Activated T-cell treated with anti-CD3 and anti-CD28 coated beads, Interleukin-2, amount 50 U/mL, for 4 hours (primary cell): ENCODE data around the gene LIMS1. TPM values are rescaled to one million over a fixed set of nuclear protein-coding genes. Genes with fewer than 3 reads are reported as not detected.

Experiments used
- ATAC-seq, 2 donors: fragments of 200-7000 bp; cut with Tn5 transposase; one replicate each; pipeline ENCODE4 v1.10.0; 2021
- DNase-seq: peaks from one replicate; pipeline ENCODE4 v3.0.0-alpha.2; 2020
- H3K27me3 Mint-ChIP-seq: one replicate; pipeline ENCODE4 v1.8.0; 2021; ENCODE audit warnings: low read depth, mixed read lengths
- H3K36me3 Mint-ChIP-seq: one replicate; pipeline ENCODE4 v1.8.0; 2022; ENCODE audit warnings: mixed read lengths; ENCODE audit not compliant: insufficient read depth
- H3K4me1 Mint-ChIP-seq: one replicate; pipeline ENCODE4 v1.8.0; 2021; ENCODE audit warnings: low read depth, mixed read lengths
- H3K4me3 Mint-ChIP-seq: one replicate; pipeline ENCODE4 v1.8.0; 2021; ENCODE audit warnings: mild to moderate bottlenecking, moderate library complexity, mixed read lengths
- H3K9me3 Mint-ChIP-seq: one replicate; pipeline ENCODE4 v1.8.0; 2021; ENCODE audit warnings: mixed read lengths
- total RNA-seq, 3 donors: library from RNA; stranded (reverse); gene quantifications; one replicate each; pipeline ENCODE4 v1.2.1, GENCODE V29; 2021

The LIMS1 gene
- total RNA-seq, 3 donors from 2014 or later, result 40.2 to 45.0 (median 41.2) TPM

- Mint-ChIP-seq H3K4me3 (peak overlapping the region; percentile 77), H3K9me3 (no peaks in the 10 kb centered on the region), H3K36me3 (no peaks in the 10 kb centered on the region), H3K4me1 (peaks cover 81% of the 10 kb centered on the region), H3K27me3 (no peaks in the 10 kb centered on the region)
- ATAC-seq (no peak), DNase-seq (no peak)
Measured at GRCh38 chr2:108621687-108622681, 87.7 kb downstream of the LIMS1 start.

GRCh38 chr2:108623616-108624015 is 89.3 kb downstream of the LIMS1 start:
- DNase-seq, result no peak
- Mint-ChIP-seq H3K36me3 (peaks cover 2% of the 10 kb centered on the region), H3K4me1 (peaks cover 76% of the 10 kb centered on the region), H3K27me3 (no peaks in the 10 kb centered on the region), H3K9me3 (no peaks in the 10 kb centered on the region), H3K4me3 (peak overlapping the region; percentile 72)
- ATAC-seq, result no peak

GRCh38 chr2:108625186-108625827 is 91.0 kb downstream of the LIMS1 start:
- DNase-seq (no peak), ATAC-seq (no peak)
- Mint-ChIP-seq H3K4me1 (peaks cover 76% of the 10 kb centered on the region), H3K9me3 (no peaks in the 10 kb centered on the region), H3K36me3 (peaks cover 4% of the 10 kb centered on the region), H3K4me3 (peak overlapping the region; percentile 52), H3K27me3 (no peaks in the 10 kb centered on the region)

GRCh38 chr2:108625828-108626195 is 91.5 kb downstream of the LIMS1 start:
- no peak for ATAC-seq
- H3K36me3 Mint-ChIP-seq, result peaks cover 5% of the 10 kb centered on the region
- no peak for DNase-seq
- H3K27me3 Mint-ChIP-seq, result no peaks in the 10 kb centered on the region
- H3K4me1 Mint-ChIP-seq, result peaks cover 76% of the 10 kb centered on the region
- H3K4me3 Mint-ChIP-seq, result peak overlapping the region; percentile 52
- no peaks in the 10 kb centered on the region for H3K9me3 Mint-ChIP-seq

- Mint-ChIP-seq H3K27me3 (no peaks in the 10 kb centered on the region), H3K36me3 (peaks cover 5% of the 10 kb centered on the region), H3K9me3 (no peaks in the 10 kb centered on the region), H3K4me3 (no peak overlapping the region), H3K4me1 (peaks cover 75% of the 10 kb centered on the region)
- ATAC-seq (peak in 1 of 2 donors; percentile 52), DNase-seq (no peak)
Measured at GRCh38 chr2:108626995-108627394, 92.7 kb downstream of the LIMS1 start.

- Mint-ChIP-seq H3K4me1 (peaks cover 79% of the 10 kb centered on the region), H3K4me3 (peak overlapping the region; percentile 9), H3K9me3 (no peaks in the 10 kb centered on the region), H3K36me3 (peaks cover 5% of the 10 kb centered on the region), H3K27me3 (no peaks in the 10 kb centered on the region)
- ATAC-seq (no peak), DNase-seq (no peak)
Measured at GRCh38 chr2:108627911-108628567, 93.8 kb downstream of the LIMS1 start.

- Mint-ChIP-seq H3K4me3 (peak overlapping the region; percentile 0), H3K36me3 (peaks cover 5% of the 10 kb centered on the region), H3K4me1 (peaks cover 80% of the 10 kb centered on the region), H3K27me3 (no peaks in the 10 kb centered on the region), H3K9me3 (no peaks in the 10 kb centered on the region)
- ATAC-seq (no peak), DNase-seq (no peak)
Measured at GRCh38 chr2:108628936-108629335, 94.7 kb downstream of the LIMS1 start.

- H3K4me1 Mint-ChIP-seq, result peaks cover 80% of the 10 kb centered on the region
- H3K4me3 Mint-ChIP-seq, result no peak overlapping the region
- no peaks in the 10 kb centered on the region for H3K9me3 Mint-ChIP-seq
- peak; percentile 62 to 79 for ATAC-seq
- peaks cover 5% of the 10 kb centered on the region for H3K36me3 Mint-ChIP-seq
- no peak for DNase-seq
- no peaks in the 10 kb centered on the region for H3K27me3 Mint-ChIP-seq
Measured at GRCh38 chr2:108629417-108629816, 95.1 kb downstream of the LIMS1 start.

GRCh38 chr2:108630567-108631405 is 96.5 kb downstream of the LIMS1 start:
- ATAC-seq (no peak), DNase-seq (no peak)
- no peaks in the 10 kb centered on the region for H3K27me3 Mint-ChIP-seq
- H3K9me3 Mint-ChIP-seq, result no peaks in the 10 kb centered on the region
- H3K36me3 Mint-ChIP-seq, result peaks cover 6% of the 10 kb centered on the region
- no peak overlapping the region for H3K4me3 Mint-ChIP-seq
- peaks cover 76% of the 10 kb centered on the region for H3K4me1 Mint-ChIP-seq

- DNase-seq (no peak), ATAC-seq (no peak)
- H3K27me3 Mint-ChIP-seq, result no peaks in the 10 kb centered on the region
- H3K9me3 Mint-ChIP-seq, result no peaks in the 10 kb centered on the region
- no peak overlapping the region for H3K4me3 Mint-ChIP-seq
- H3K4me1 Mint-ChIP-seq, result peaks cover 71% of the 10 kb centered on the region
- H3K36me3 Mint-ChIP-seq, result peaks cover 6% of the 10 kb centered on the region
Measured at GRCh38 chr2:108632332-108633160, 98.3 kb downstream of the LIMS1 start.

- H3K9me3 Mint-ChIP-seq, result no peaks in the 10 kb centered on the region
- peaks cover 4% of the 10 kb centered on the region for H3K36me3 Mint-ChIP-seq
- no peak overlapping the region for H3K4me3 Mint-ChIP-seq
- no peak for ATAC-seq
- no peaks in the 10 kb centered on the region for H3K27me3 Mint-ChIP-seq
- DNase-seq, result no peak
- H3K4me1 Mint-ChIP-seq, result peaks cover 64% of the 10 kb centered on the region
Measured at GRCh38 chr2:108633409-108633808, 99.1 kb downstream of the LIMS1 start.

- no peaks in the 10 kb centered on the region for H3K9me3 Mint-ChIP-seq
- H3K27me3 Mint-ChIP-seq, result no peaks in the 10 kb centered on the region
- no peak for DNase-seq
- peaks cover 4% of the 10 kb centered on the region for H3K36me3 Mint-ChIP-seq
- peaks cover 61% of the 10 kb centered on the region for H3K4me1 Mint-ChIP-seq
- no peak overlapping the region for H3K4me3 Mint-ChIP-seq
- ATAC-seq, result no peak
Measured at GRCh38 chr2:108634011-108634410, 99.7 kb downstream of the LIMS1 start.

GRCh38 chr2:108634576-108635160 is 100.4 kb downstream of the LIMS1 start:
- H3K4me3 Mint-ChIP-seq, result no peak overlapping the region
- H3K9me3 Mint-ChIP-seq, result no peaks in the 10 kb centered on the region
- ATAC-seq (no peak), DNase-seq (no peak)
- no peaks in the 10 kb centered on the region for H3K27me3 Mint-ChIP-seq
- H3K36me3 Mint-ChIP-seq, result peaks cover 4% of the 10 kb centered on the region
- peaks cover 55% of the 10 kb centered on the region for H3K4me1 Mint-ChIP-seq
